Left lobe of liver (tissue), 2 donors: ENCODE data around the gene FIBCD1. TPM values are rescaled to one million over a fixed set of nuclear protein-coding genes. Genes with fewer than 3 reads are reported as not detected.
"Not testable (repeated sequence)": the region's sequence is repeated elsewhere in the genome, so short reads cannot be mapped to it uniquely, and the experiment has no call there.

Source experiments
- ATAC-seq: fragments of 200-7000 bp; cut with Tn5 transposase; one replicate; pipeline ENCODE4 v1.9.1; 2020; ENCODE audit warnings: mild to moderate bottlenecking, moderate library complexity
- DNase-seq: peaks from one replicate; pipeline ENCODE4 v3.0.0-alpha.2; 2020; ENCODE audit warnings: low spot score
- total RNA-seq: library from RNA; stranded (reverse); gene quantifications from one replicate; pipeline ENCODE4 v1.2.1, GENCODE V29; 2021
- donor health status: DM: no; HTN: no; CAD: no; lungs with moderate emphysema.
- donor health status: DM: no; HTN: yes; CAD: no.

The FIBCD1 gene
- total RNA-seq, 1 donor from 2014 or later, result not detected

- DNase-seq (no peak), ATAC-seq (no peak)
Measured at GRCh38 chr9:130911254-130912049, 27.6 kb downstream of the FIBCD1 start.

- not testable (repeated sequence) for DNase-seq, ATAC-seq
Measured at GRCh38 chr9:130910670-130911069, 28.4 kb downstream of the FIBCD1 start.

GRCh38 chr9:130910041-130910440 is 29.0 kb downstream of the FIBCD1 start:
- not testable (repeated sequence) for DNase-seq, ATAC-seq

- ATAC-seq, result no peak
Measured at GRCh38 chr9:130908878-130909355, 30.1 kb downstream of the FIBCD1 start.

GRCh38 chr9:130908146-130908877 is 30.7 kb downstream of the FIBCD1 start:
- ATAC-seq, result no peak
- no peak for DNase-seq

More at GRCh38 chr9:130908878-130909355, 30.1 kb downstream of the FIBCD1 start:
- DNase-seq, result no peak

GRCh38 chr9:130906735-130907416 is 32.2 kb downstream of the FIBCD1 start:
- ATAC-seq (no peak), DNase-seq (no peak)

- ATAC-seq (no peak), DNase-seq (no peak)
Measured at GRCh38 chr9:130905902-130906734, 32.9 kb downstream of the FIBCD1 start.

- ATAC-seq, result no peak
Measured at GRCh38 chr9:130905125-130905901, 33.7 kb downstream of the FIBCD1 start.

GRCh38 chr9:130904070-130905044 is 34.7 kb downstream of the FIBCD1 start:
- ATAC-seq (no peak), DNase-seq (no peak)

More at GRCh38 chr9:130905125-130905901, 33.7 kb downstream of the FIBCD1 start:
- DNase-seq, result no peak

- ATAC-seq (no peak), DNase-seq (no peak)
Measured at GRCh38 chr9:130903194-130904069, 35.6 kb downstream of the FIBCD1 start.

- ATAC-seq (no peak), DNase-seq (no peak)
Measured at GRCh38 chr9:130902204-130903185, 36.6 kb downstream of the FIBCD1 start.

GRCh38 chr9:130901498-130902203 is 37.4 kb downstream of the FIBCD1 start:
- ATAC-seq (no peak), DNase-seq (no peak)

- ATAC-seq, result no peak
- no peak for DNase-seq
Measured at GRCh38 chr9:130900701-130901497, 38.1 kb downstream of the FIBCD1 start.

GRCh38 chr9:130899051-130899748 is 39.8 kb downstream of the FIBCD1 start:
- ATAC-seq (no peak), DNase-seq (no peak)
